Left ventricle myocardium superior (tissue), 1 donor: Measurements from ENCODE around the gene PCSK6. TPM values are rescaled to one million over a fixed set of nuclear protein-coding genes. Genes with fewer than 3 reads are reported as not detected.

Source experiments
- ATAC-seq: fragments of 200-7000 bp; cut with Tn5 transposase; one replicate; pipeline ENCODE4 v1.9.1; 2020; ENCODE audit warnings: mild to moderate bottlenecking, moderate library complexity
- DNase-seq: peaks from one replicate; pipeline ENCODE4 v3.0.0-alpha.2; 2020
- intact Hi-C: fragments of 100-400 bp; cut with micrococcal nuclease; formaldehyde crosslinking; loops from one replicate; pipeline ENCODE4 v1.11.0; 2022
- total RNA-seq: library from RNA; stranded (reverse); fragmentation: NEBNext Ultra II Directional; extraction: Animal tissue kit (Norgen Biotek cat#: 25700); gene quantifications from one replicate; pipeline ENCODE4 v1.2.1, GENCODE V29; 2021
- donor health status: DM: no; HTN: yes; CAD: no; lungs with severe emphysema.

The PCSK6 gene
- total RNA-seq, 1 donor from 2014 or later = 31.9 TPM

GRCh38 chr15:101441696-101442095 is 47.8 kb downstream of the PCSK6 start:
- no peak for DNase-seq
- ATAC-seq = no peak
- intact Hi-C loops = no loop called here

GRCh38 chr15:101440846-101441590 is 48.5 kb downstream of the PCSK6 start:
- intact Hi-C loops = no loop called here
- DNase-seq (no peak), ATAC-seq (no peak)

- ATAC-seq (peak; percentile 67), DNase-seq (no peak)
- intact Hi-C loops = no loop called here
These were observed 49.6 kb downstream of the PCSK6 start for GRCh38 chr15:101439920-101440319.

- intact Hi-C loops = no loop called here
- DNase-seq (no peak), ATAC-seq (peak; percentile 67)
These were observed 50.1 kb downstream of the PCSK6 start for GRCh38 chr15:101439285-101439919.

- ATAC-seq (peak; percentile 4), DNase-seq (no peak)
- intact Hi-C loops = no loop called here
These were observed 50.8 kb downstream of the PCSK6 start for GRCh38 chr15:101438482-101439284.

- DNase-seq (no peak), ATAC-seq (no peak)
- intact Hi-C loops = no loop called here
These were observed 51.7 kb downstream of the PCSK6 start for GRCh38 chr15:101437618-101438481.

GRCh38 chr15:101437209-101437608 is 52.3 kb downstream of the PCSK6 start:
- DNase-seq (no peak), ATAC-seq (no peak)
- intact Hi-C loops = no loop called here

GRCh38 chr15:101436526-101436925 is 53.0 kb downstream of the PCSK6 start:
- ATAC-seq = no peak
- no peak for DNase-seq
- intact Hi-C loops = no loop called here

- intact Hi-C loops = no loop called here
- ATAC-seq (no peak), DNase-seq (no peak)
These were observed 53.7 kb downstream of the PCSK6 start for GRCh38 chr15:101435761-101436160.

- no peak for ATAC-seq
These were observed 55.2 kb downstream of the PCSK6 start for GRCh38 chr15:101434032-101434920.

GRCh38 chr15:101433396-101433795 is 56.1 kb downstream of the PCSK6 start:
- no peak for ATAC-seq
- DNase-seq = no peak
- intact Hi-C loops = no loop called here

More at GRCh38 chr15:101434032-101434920, 55.2 kb downstream of the PCSK6 start:
- no peak for DNase-seq
- intact Hi-C loops = no loop called here

GRCh38 chr15:101432982-101433381 is 56.5 kb downstream of the PCSK6 start:
- no peak for ATAC-seq
- intact Hi-C loops = no loop called here

GRCh38 chr15:101431748-101432147 is 57.8 kb downstream of the PCSK6 start:
- intact Hi-C loops = no loop called here
- DNase-seq (no peak), ATAC-seq (no peak)

More at GRCh38 chr15:101432982-101433381, 56.5 kb downstream of the PCSK6 start:
- DNase-seq = no peak

- no peak for ATAC-seq
- DNase-seq = no peak
- intact Hi-C loops = no loop called here
These were observed 58.2 kb downstream of the PCSK6 start for GRCh38 chr15:101431301-101431700.

GRCh38 chr15:101429646-101430045 is 59.9 kb downstream of the PCSK6 start:
- no peak for DNase-seq
- intact Hi-C loops = no loop called here
- no peak for ATAC-seq

GRCh38 chr15:101429191-101429590 is 60.3 kb downstream of the PCSK6 start:
- DNase-seq = no peak
- intact Hi-C loops = no loop called here
- no peak for ATAC-seq

- intact Hi-C loops = no loop called here
- ATAC-seq (no peak), DNase-seq (no peak)
These were observed 60.7 kb downstream of the PCSK6 start for GRCh38 chr15:101428758-101429157.
